Activated naive CD4-positive, alpha-beta T cell (primary cell): Measurements from ENCODE around the gene TBCA.

Source experiments
- DNase-seq, 4 experiments: peaks; one replicate each; lab custom pipeline; 2025; lab: John Stamatoyannopoulos, UW

TBCA gene

GRCh38 chr5:77642738-77643653 is 133.1 kb downstream of the TBCA start:
- no peak for DNase-seq

GRCh38 chr5:77641963-77642737 is 134.0 kb downstream of the TBCA start:
- no peak for DNase-seq

GRCh38 chr5:77641397-77641943 is 134.7 kb downstream of the TBCA start:
- DNase-seq = no peak
